HepG2 (cell line): Measurements from ENCODE around the gene FXYD5. TPM values are rescaled to one million over a fixed set of nuclear protein-coding genes. Genes with fewer than 3 reads are reported as not detected.
A peak's percentile ranks its signal among the peaks of the same experiment; 100 is the strongest.

ENCODE experiments used
- ATAC-seq: fragments of 200-7000 bp; cut with Tn5 transposase; 3 replicates; pipeline ENCODE4 v1.9.1; 2020; ENCODE audit warnings: mild to moderate bottlenecking, moderate library complexity
- BruUV-seq: library from RNA; stranded (reverse); fragments of 400-500 nt; replicated peaks from 2 replicates; lab custom pipeline; 2021; lab: Mats Ljungman, UMichigan
- CTCF ChIA-PET: fragments of 300-600 bp; formaldehyde crosslinking; extraction: SDS; loops from one replicate; lab custom pipeline; 2021; ENCODE audit warnings: low total read pairs, inconsistent platforms, low intra/inter-chr PET ratio; lab: Yijun Ruan, JAX
- POLR2A ChIA-PET: fragments of 350-600 bp; sonication (Branson Sonifier 250); formaldehyde crosslinking; loops from one replicate; lab custom pipeline; 2020; ENCODE audit warnings: antibody characterized with exemption, inconsistent platforms; lab: Yijun Ruan, JAX
- DNase-seq: peaks from one replicate; pipeline ENCODE4 v3.0.0-alpha.2; 2015; ENCODE audit warnings: low spot score
- FAIRE-seq: peaks from 3 replicates; lab custom pipeline; 2011; peaks lifted over from hg19 to GRCh38; lab: Jason Lieb, UNC
- H2AFZ ChIP-seq: one replicate; pipeline ENCODE4 v1.6.1; 2011; ENCODE audit warnings: low read length, inconsistent platforms
- H3K27ac ChIP-seq: fragments of 300-600 bp; 3 replicates; pipeline ENCODE4 v1.8.0; 2011; ENCODE audit warnings: mixed run types, mild to moderate bottlenecking, mixed read lengths, low read length, inconsistent platforms; ENCODE audit not compliant: insufficient read depth; ENCODE audit errors: extremely low read length
- H3K27me3 ChIP-seq, 2 experiments: fragments of 200-600 bp in 1 of 2; 2 replicates in 1 of 2; 3 replicates in 1 of 2; pipeline versions ENCODE4 v1.6.0 to v1.8.0; 2011; ENCODE audit warnings: low read length in 2 of 2, mild to moderate bottlenecking in 2 of 2, moderate library complexity in 2 of 2, inconsistent platforms in 1 of 2; ENCODE audit not compliant: insufficient read depth in 2 of 2, control insufficient read depth in 1 of 2
- H3K36me3 ChIP-seq, 2 experiments: fragments of 200-600 bp in 1 of 2; replicated peaks in 1 of 2; 2 replicates in 1 of 2; 3 replicates in 1 of 2; pipeline versions ENCODE4 v1.5.1 to v1.8.0; 2011; ENCODE audit warnings: low read length in 2 of 2, inconsistent platforms in 1 of 2; ENCODE audit not compliant: insufficient read depth in 2 of 2, control insufficient read depth in 1 of 2
- H3K4me1 ChIP-seq: 2 replicates; pipeline ENCODE4 v1.5.1; 2012; ENCODE audit warnings: low read length, inconsistent platforms; ENCODE audit not compliant: insufficient read depth
- H3K4me2 ChIP-seq: 2 replicates; pipeline ENCODE4 v1.6.0; 2011; ENCODE audit warnings: low read depth, low read length, inconsistent platforms
- H3K4me3 ChIP-seq, 3 experiments: fragments of 200-600 bp in 1 of 3; sonication (generic), shearing (Covaris generic) in 1 of 3; replicated peaks in 1 of 3; 2 replicates each; pipeline ENCODE4 v1.5.1; 2011 to 2016; ENCODE audit warnings: low read length in 3 of 3, inconsistent platforms in 2 of 3, low read depth in 2 of 3, mild to moderate bottlenecking in 2 of 3, control low read depth in 1 of 3, mixed read lengths in 1 of 3; ENCODE audit not compliant: insufficient read depth in 1 of 3
- H3K79me2 ChIP-seq: one replicate; pipeline ENCODE4 v1.6.1; 2011; ENCODE audit warnings: low read length, inconsistent platforms; ENCODE audit not compliant: insufficient read depth
- H3K9ac ChIP-seq: 2 replicates; pipeline ENCODE4 v1.6.0; 2011; ENCODE audit warnings: mild to moderate bottlenecking, low read depth, low read length, inconsistent platforms; ENCODE audit not compliant: insufficient read depth
- H3K9me3 ChIP-seq: 2 replicates; pipeline ENCODE4 v1.5.1; 2012; ENCODE audit warnings: mild to moderate bottlenecking, low read length
- H4K20me1 ChIP-seq: 2 replicates; pipeline ENCODE4 v1.6.0; 2011; ENCODE audit warnings: inconsistent platforms, mild to moderate bottlenecking, low read length, moderate library complexity; ENCODE audit not compliant: insufficient read depth
- BRF2 ChIP-seq: sonication (generic); formaldehyde crosslinking; IDR thresholded peaks from 2 replicates; pipeline ENCODE4 v1.8.1; 2022; ENCODE audit warnings: mild to moderate bottlenecking, missing genetic modification reagents
- DR1 ChIP-seq: sonication (generic); formaldehyde crosslinking; IDR thresholded peaks from 2 replicates; pipeline ENCODE4 v1.8.0; 2021; ENCODE audit warnings: mild to moderate bottlenecking, missing genetic modification reagents, inconsistent platforms
- FOXP1 ChIP-seq, 2 experiments: fragments of 450-650 bp in 1 of 2; IDR thresholded peaks; 2 replicates each; pipeline ENCODE4 v1.6.1; 2017 to 2018; ENCODE audit warnings: antibody characterized with exemption in 1 of 2
- MAZ ChIP-seq, 2 experiments: sonication (generic) in 1 of 2; formaldehyde crosslinking in 1 of 2; IDR thresholded peaks; 2 replicates each; pipeline versions ENCODE4 v1.5.0 to v1.6.1; 2012 to 2020; ENCODE audit warnings: low read depth in 2 of 2, mild to moderate bottlenecking in 2 of 2, borderline replicate concordance in 1 of 2, improper control_type of control experiment in 1 of 2, low read length in 1 of 2, missing genetic modification reagents in 1 of 2, moderate library complexity in 1 of 2
- MYC ChIP-seq: sonication (generic); formaldehyde crosslinking; IDR thresholded peaks from 2 replicates; pipeline ENCODE4 v1.9.0; 2021; ENCODE audit warnings: missing genetic modification reagents, borderline replicate concordance
- NBN ChIP-seq: fragments of 450-650 bp; conservative IDR thresholded peaks from 2 replicates; pipeline ENCODE4 v1.6.1; 2017
- NCOA5 ChIP-seq: sonication (generic); formaldehyde crosslinking; IDR thresholded peaks from 2 replicates; pipeline ENCODE4 v1.4.0; 2020; ENCODE audit warnings: missing genetic modification reagents
- RBFOX2 ChIP-seq: fragments of 200-400 bp; formaldehyde crosslinking; IDR thresholded peaks from 2 replicates; pipeline ENCODE4 v1.6.1; 2017; ENCODE audit warnings: low read depth, mild to moderate bottlenecking, low read length
- THRA ChIP-seq: sonication (generic); formaldehyde crosslinking; IDR thresholded peaks from 2 replicates; pipeline ENCODE4 v1.4.0; 2020; ENCODE audit warnings: missing genetic modification reagents, borderline replicate concordance
- ZNF20 ChIP-seq: sonication (generic); formaldehyde crosslinking; IDR thresholded peaks from 2 replicates; pipeline ENCODE4 v1.4.0; 2020; ENCODE audit warnings: mild to moderate bottlenecking, moderate library complexity, missing genetic modification reagents
- ZNF225 ChIP-seq: sonication (generic); formaldehyde crosslinking; IDR thresholded peaks from 2 replicates; pipeline ENCODE4 v1.4.0; 2020; ENCODE audit warnings: mild to moderate bottlenecking, missing genetic modification reagents
- ZNF317 ChIP-seq: sonication (generic); formaldehyde crosslinking; IDR thresholded peaks from 2 replicates; pipeline ENCODE4 v1.5.0; 2020; ENCODE audit warnings: mild to moderate bottlenecking, missing genetic modification reagents
- ZNF331 ChIP-seq: sonication (generic); formaldehyde crosslinking; IDR thresholded peaks from 2 replicates; pipeline ENCODE4 v1.4.0; 2020; ENCODE audit warnings: missing genetic modification reagents
- whole genome bisulfite sequencing: methylation state at CpG from one replicate; pipeline ENCODE4 v1.1.6; 2017; ENCODE audit warnings: low lambda C conversion rate; 5-methylcytosine and 5-hydroxymethylcytosine counted together
- in situ Hi-C: cut with HindIII; loops from 2 replicates; pipeline ENCODE4 v1.10.0; 2017; ENCODE audit warnings: low pct_unique_long_range_greater_than_20kb; ENCODE audit not compliant: extremely low pct_ligation_motif_present
- intact Hi-C: fragments of 100-400 bp; cut with micrococcal nuclease; formaldehyde crosslinking; loops from one replicate; pipeline ENCODE4 v1.10.0; 2022; ENCODE audit not compliant: unreplicated experiment
- polyA plus RNA-seq, 8 experiments: library from polyadenylated mRNA; depleted of rRNA in 3 of 8; stranded (reverse) in 7 of 8; unstranded in 1 of 8; fragments of >200 nt; fragmentation: Illumina TruSeq in 4 of 8; extraction: Trizol in 4 of 8; gene quantifications; 2 replicates each; pipeline versions ENCODE4 v1.2.1 to v1.2.3, GENCODE V29; 2011 to 2016; ENCODE audit warnings: low read depth in 4 of 8, missing spikeins in 1 of 8, mixed read lengths in 1 of 8; ENCODE audit not compliant: insufficient read depth in 1 of 8
- total RNA-seq, 5 experiments: library from RNA; depleted of rRNA; stranded (reverse); fragments of >200 nt; fragmentation: Illumina TruSeq; extraction: Trizol; gene quantifications; 2 replicates each; pipeline ENCODE4 v1.2.3, GENCODE V29; 2016; ENCODE audit warnings: low read depth in 1 of 5

FXYD5 gene
- total and polyA plus RNA-seq, 2 of the 13 experiments (the other 11 are each of a cell fraction or from before 2014, with no cell fraction given), result 0.65 TPM; not detected in 1

- no peaks in the 10 kb centered on the region; a peak in 1 of 5 replicates for H3K27me3 ChIP-seq
- H3K9ac ChIP-seq, result no peak overlapping the region
- BruUV-seq, result no TSS peak
- peaks cover 20% of the 10 kb centered on the region; the same call in 1 of the 2 replicates for H3K9me3 ChIP-seq
- H2AFZ ChIP-seq, result no peak overlapping the region
- DNase-seq (no peak), FAIRE-seq (no peak), ATAC-seq (no peak)
- peak; percentile 99 for TF ChIP-seq ZNF331
- TF ChIP-seq THRA (CRISPR knock-in tag), result no peak
- no peak overlapping the region for H3K27ac ChIP-seq
- no peaks in the 10 kb centered on the region for H3K79me2 ChIP-seq
- H3K4me3 ChIP-seq, result no peak overlapping the region
- in situ Hi-C loops (no loop called here), intact Hi-C loops (no loop called here)
- ChIA-PET CTCF (no interaction called here), POLR2A (no interaction called here)
- no peaks in the 10 kb centered on the region for H3K4me1 ChIP-seq
- H3K36me3 ChIP-seq, result no peaks in the 10 kb centered on the region
- H4K20me1 ChIP-seq, result no peaks in the 10 kb centered on the region
- WGBS, result 61% methylated on average over 7 of the region's 7 CpGs
- H3K4me2 ChIP-seq, result no peak overlapping the region
Observed at GRCh38 chr19:35166100-35167063, 11.8 kb downstream of the FXYD5 start.

DNA sequence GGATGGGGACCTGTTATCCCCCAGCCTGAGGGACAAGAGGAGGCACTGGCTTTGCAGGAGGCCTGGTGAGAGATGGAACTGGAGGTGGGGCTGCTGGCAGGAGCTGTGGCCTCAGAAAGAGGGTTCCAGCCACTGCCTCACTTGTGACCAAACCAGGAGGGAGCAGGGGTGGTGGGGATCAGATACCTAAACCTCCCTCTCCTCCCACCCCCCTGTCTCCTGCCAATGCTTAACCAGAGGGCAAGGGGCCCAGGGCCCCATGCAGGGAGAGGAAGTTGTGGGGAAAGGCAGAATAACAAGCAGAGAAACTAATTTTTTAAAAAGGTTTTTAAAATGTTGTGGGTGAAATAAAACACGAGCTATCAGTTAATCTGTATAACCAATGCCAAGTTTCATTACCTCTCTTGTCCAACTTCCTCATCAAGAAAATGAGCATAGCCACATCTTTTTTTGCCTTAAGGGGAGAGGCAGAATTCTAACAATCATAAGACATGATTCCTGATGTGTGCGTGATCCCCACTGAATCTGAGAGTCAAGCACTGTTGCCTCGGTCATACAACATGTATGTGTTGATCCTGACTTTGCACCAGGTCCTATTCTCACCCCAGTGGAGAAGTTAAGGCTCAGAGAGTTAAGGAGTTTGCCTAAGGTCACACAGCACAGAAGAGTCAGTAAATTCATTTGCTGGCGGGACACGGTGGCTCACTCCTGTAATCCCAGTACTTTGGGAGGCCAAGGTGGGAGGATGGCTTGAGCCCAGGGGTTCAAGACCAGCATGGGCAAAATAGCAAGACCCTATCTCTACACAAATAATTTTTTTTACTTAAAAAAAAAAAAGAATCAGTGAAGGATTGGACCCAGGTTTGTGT is 12.9 kb downstream of the FXYD5 start:
- no peak for FAIRE-seq
- no peak overlapping the region for H2AFZ ChIP-seq
- no peaks in the 10 kb centered on the region for H3K79me2 ChIP-seq
- WGBS, result 15% methylated on average over 5 of the region's 5 CpGs
- H3K4me3 ChIP-seq, result no peak overlapping the region
- H3K36me3 ChIP-seq, result no peaks in the 10 kb centered on the region
- H3K9me3 ChIP-seq, result peaks cover 20% of the 10 kb centered on the region; the same call in 1 of the 2 replicates
- POLR2A ChIA-PET, result no interaction called here
- intact Hi-C loops, result no loop called here
- no peak overlapping the region for H3K4me2 ChIP-seq
- H4K20me1 ChIP-seq, result no peaks in the 10 kb centered on the region
- H3K27me3 ChIP-seq, result no peaks in the 10 kb centered on the region; a peak in 1 of 5 replicates
- in situ Hi-C loops, result no loop called here
- H3K4me1 ChIP-seq, result no peaks in the 10 kb centered on the region
- no peak overlapping the region for H3K9ac ChIP-seq
- no peak for ATAC-seq
- CTCF ChIA-PET, result no interaction called here
- BruUV-seq, result no TSS peak
- DNase-seq, result no peak
- no peak overlapping the region for H3K27ac ChIP-seq
- TF ChIP-seq ZNF225 (CRISPR knock-in tag) (no peak), ZNF317 (CRISPR knock-in tag) (no peak), FOXP1 (IDR thresholded peaks at IDR 0.05) (no peak), FOXP1 (CRISPR knock-in tag; IDR thresholded peaks at IDR 0.05) (no peak), MAZ (IDR thresholded peaks at IDR 0.05; ENCODE audit: borderline replicate concordance, low read depth, low read length) (no peak), MAZ (CRISPR knock-in tag; IDR thresholded peaks at IDR 0.05; ENCODE audit: low read depth) (no peak), MYC (CRISPR knock-in tag) (no peak), DR1 (CRISPR knock-in tag) (no peak), RBFOX2 (no peak), BRF2 (CRISPR knock-in tag) (no peak), NBN (no peak), NCOA5 (CRISPR knock-in tag) (no peak), ZNF20 (CRISPR knock-in tag) (no peak)
